Measurements from ENCODE around the gene DNAJB12.
"Not testable (repeated sequence)": the region's sequence is repeated elsewhere in the genome, so short reads cannot be mapped to it uniquely, and the experiment has no call there.

DNAJB12 gene

GRCh38 chr10:72316748-72317435 is 37.8 kb downstream of the DNAJB12 start:
- no peak for DNase-seq (ENCODE audit: low read depth in 2 of 2)

DNA sequence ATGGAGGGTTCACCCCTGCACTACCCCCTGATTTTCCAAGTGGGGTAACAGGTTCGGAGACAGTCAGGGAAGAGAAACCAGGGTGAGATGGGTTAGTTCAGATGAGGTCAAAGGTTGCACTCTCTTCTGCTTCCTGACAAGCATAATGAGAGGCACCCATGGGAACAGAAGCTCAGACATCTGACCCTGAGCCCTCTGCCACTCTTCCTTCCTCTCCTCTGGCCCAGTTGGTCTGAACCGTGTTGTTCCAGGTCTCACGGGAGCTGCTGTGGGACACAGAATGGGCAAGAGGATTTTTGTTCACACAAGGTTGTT is 38.4 kb downstream of the DNAJB12 start:
- DNase-seq (ENCODE audit: low read depth in 2 of 2), result no peak

DNA sequence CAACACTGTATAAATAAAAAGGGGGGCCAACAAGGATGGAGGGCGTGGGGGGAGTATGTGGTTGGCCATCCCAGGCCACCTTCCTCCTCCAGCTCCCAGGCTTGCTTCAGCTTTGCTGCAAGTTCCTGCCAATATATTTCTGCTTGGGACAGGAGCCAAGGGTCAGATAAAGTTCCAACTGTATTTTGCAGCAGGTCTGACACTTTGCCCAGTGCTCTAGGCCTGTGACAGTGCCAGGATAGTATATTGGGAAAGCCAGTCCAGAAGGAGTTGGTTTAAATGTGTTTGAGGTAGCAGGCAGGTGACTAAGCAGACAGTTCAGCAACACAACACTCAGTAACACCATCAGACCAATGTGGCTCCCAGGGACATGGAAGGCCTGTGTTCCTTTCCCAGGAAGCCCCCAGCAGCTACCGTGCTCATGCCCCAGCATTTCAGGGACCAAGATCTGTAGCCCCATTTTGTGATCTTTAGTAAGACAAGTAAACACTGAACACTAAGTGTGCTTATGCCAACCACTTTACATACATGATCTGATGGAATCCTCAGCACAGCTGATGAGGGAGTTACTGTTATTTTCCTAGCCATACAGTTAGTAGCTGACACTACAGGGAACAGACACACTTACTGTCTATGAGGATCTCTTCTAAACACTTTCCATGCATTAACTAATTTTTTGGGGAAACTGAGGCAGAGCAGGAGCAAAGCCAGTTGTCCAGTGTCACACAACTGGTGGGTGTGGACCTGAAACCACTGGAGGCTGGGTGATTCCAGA is 38.9 kb downstream of the DNAJB12 start:
- no peak for DNase-seq (ENCODE audit: low read depth in 2 of 2)

DNA sequence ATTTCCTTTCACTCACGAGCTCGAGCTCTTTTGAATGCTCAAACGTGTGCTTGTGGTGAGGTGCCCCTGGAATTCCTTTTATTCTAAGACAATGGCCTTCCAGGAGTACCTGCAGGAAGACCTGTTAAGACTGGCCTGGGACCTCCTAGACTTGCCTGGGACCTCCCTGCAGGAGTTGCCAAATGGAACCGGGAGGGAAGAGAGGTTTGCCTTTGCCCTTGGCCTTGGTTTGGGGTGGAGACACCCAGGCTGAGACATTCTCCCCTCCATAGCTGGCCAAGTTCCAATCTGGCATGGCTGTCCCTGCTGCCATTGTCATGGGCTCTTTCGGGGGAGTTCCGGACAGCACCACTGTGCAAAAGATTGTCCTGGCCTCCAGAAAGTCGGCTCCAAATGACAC is 39.7 kb downstream of the DNAJB12 start:
- DNase-seq (ENCODE audit: low read depth in 2 of 2), result no peak

- no peak for DNase-seq (ENCODE audit: low read depth in 2 of 2)
These were observed 40.5 kb downstream of the DNAJB12 start for GRCh38 chr10:72314263-72314662.

DNA sequence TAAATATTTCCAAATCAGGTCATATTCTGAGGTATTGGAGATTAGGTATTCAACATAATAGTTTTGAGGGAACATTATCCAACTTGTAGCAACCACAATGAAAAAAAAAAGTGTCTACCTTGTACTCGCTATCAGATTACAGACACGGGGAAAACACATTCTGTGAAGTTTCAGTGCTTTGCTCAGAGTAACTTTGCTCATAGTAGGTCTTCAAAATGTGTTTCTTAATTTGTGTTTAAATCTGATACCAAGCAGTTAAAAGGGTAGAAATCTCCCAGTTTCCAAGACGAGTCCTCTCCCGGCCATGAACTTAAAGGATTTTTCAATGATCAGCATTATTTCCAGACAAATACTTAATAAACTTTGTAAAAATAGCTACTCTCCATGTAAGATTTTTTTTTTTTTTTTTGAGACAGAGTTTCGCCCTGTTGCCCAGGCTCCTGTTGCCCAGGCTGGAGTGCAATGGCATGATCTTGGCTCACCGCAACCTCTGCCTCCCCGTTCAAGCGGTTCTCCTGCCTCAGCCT is 41.8 kb downstream of the DNAJB12 start:
- DNase-seq (ENCODE audit: low read depth in 2 of 2), result no peak

GRCh38 chr10:72311667-72312066 is 43.1 kb downstream of the DNAJB12 start:
- DNase-seq (ENCODE audit: low read depth in 2 of 2), result no peak

DNA sequence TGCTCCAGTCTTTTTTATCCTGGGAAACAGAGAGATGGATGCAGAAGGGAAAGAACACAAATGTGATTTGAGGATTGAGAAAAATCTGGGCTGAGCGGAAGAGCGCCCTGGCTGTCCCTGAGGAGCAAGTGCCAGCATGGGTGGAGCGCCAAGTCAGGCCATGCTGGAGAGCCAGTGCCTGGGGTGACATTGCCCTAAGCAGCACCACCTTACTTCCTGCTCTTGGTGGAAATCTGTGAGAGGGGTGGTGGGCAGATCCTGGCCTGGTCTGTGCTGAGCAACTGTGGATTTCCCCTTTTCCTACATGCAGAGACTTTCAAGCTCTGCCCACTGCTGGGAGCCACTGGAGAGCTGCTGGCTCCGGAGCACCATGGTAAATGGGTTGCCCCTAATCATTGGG is 44.1 kb downstream of the DNAJB12 start:
- no peak for DNase-seq (ENCODE audit: low read depth in 2 of 2)

- no peak for DNase-seq (ENCODE audit: low read depth in 2 of 2)
These were observed 44.5 kb downstream of the DNAJB12 start for GRCh38 chr10:72310241-72310633.

DNA sequence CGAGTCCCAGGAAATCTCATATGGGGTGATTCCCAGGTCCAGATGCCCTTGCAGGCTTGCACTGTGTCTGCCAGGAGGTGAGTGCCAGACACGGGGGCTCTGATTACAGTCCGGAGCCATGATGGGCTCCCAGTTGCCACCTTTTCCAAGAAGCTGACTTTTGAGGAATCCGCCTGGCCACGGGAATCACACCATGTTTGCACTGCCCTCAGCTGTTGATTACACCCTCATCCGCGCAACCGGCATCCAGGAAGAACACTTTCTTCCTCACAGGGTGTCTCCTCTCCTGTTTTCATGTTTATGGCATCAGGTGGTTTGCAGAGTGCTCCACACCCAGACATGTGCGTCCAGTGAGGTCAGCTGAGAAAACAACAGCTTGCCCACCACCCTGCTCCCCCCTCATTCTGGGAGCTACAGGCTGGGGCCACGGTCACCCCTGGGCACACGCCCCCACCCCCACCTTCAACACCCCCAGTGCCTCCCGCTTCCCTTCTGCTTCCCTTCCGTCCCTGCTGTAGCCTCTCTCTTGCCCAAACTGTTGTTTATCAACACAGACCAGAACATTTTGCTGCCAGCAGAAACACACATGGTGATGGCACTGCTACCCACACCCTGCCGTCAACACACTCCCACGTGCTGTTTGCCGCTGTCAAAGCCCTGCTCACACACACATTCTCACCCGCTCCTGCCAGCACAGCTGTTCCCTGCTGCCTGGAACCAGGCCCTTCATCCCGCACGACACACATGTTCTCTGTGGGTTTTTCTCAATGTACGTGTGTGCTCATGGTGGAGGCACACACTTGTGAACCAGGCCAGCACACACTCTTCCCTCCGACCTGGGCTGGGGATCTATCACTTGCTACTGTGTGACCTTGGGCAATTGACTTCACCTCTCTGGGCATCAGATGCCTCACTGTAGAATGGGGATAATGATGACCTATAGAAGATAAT is 45.2 kb downstream of the DNAJB12 start:
- DNase-seq (ENCODE audit: low read depth in 2 of 2), result no peak

- no peak for DNase-seq (ENCODE audit: low read depth in 2 of 2)
These were observed 46.3 kb downstream of the DNAJB12 start for GRCh38 chr10:72308320-72308987.

- not testable (repeated sequence) for DNase-seq (ENCODE audit: low read depth in 2 of 2)
These were observed 47.0 kb downstream of the DNAJB12 start for GRCh38 chr10:72307711-72308110.

DNA sequence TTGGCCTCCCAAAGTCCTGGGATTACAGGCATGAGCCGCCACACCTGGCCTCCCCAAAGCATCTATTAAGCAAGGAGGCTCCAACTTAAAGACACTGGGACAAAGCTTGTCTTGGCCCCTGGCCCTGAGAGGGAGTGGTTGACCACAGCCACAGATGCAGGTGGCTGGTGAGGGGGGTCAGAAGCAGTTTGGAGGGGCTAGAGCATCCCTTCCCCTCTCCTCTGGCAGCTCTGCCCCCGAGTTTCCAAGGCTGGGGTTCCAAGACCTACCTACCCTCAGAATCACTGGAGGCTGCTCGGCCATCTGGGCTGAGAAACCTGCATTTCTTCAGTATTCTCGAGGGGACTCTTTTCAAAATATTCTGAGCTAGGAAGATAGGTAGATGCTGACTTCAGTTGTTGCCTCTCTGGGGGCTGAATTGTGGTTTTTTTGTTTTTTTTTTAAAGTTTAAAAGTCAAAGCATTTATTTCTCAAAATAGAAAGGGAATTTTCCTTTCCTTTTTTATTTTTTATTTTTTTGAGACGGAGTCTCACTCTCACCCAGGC is 48.4 kb downstream of the DNAJB12 start:
- no peak for DNase-seq (ENCODE audit: low read depth in 2 of 2)

GRCh38 chr10:72303424-72304128 is 51.1 kb downstream of the DNAJB12 start:
- no peak for DNase-seq (ENCODE audit: low read depth in 2 of 2)

DNA sequence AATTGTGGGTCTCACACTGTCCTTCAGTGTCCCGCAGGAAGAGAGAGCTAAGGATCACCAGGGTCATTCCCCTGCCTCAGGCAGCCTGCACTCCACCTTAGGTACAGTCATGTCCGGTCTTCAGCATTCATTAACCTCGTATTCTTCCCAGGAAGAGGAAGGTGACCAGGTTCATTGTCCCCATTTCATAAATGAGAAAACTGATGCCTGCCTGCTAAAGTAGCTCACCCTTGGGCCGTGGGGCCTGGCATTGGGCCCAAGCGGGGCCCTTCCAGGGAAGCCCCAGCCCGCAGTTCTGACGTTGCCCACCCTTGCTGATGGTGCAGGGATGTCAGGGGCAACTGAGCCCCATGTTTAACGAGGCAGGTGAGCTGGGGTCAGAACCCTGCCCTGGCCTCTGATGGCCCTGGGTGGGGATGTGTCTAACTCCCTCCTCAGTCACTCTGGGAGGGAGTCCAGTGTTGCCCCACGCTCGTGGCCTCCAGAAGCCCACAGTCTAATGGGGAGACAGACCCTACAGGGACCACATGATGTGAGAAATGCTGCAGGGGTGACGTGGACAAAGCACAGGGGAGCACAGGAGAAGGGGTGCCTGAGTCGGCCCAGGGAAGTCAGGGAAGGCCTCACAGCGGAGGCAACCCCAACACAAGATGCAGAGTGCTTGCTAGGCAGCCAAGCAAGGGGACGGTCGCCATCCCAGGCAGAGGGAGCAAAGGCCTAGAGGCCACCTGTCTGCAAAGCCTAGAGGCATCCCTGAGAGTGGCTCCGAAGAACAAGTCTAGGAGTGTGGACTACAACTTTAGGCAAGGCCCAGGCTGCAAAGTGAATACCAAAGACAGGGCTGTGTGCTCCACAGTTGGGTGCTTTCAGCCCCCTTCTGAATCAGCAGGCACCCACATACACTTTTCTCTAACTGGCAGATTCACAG is 55.9 kb downstream of the DNAJB12 start:
- DNase-seq (ENCODE audit: low read depth in 2 of 2), result no peak

- DNase-seq (ENCODE audit: low read depth in 2 of 2), result peak; percentile 74 to 81
These were observed 56.7 kb downstream of the DNAJB12 start for GRCh38 chr10:72297805-72298591.

- peak; percentile 73 to 90 for DNase-seq (ENCODE audit: low read depth in 2 of 2)
These were observed 57.4 kb downstream of the DNAJB12 start for GRCh38 chr10:72297281-72297804.

GRCh38 chr10:72296829-72297280 is 57.9 kb downstream of the DNAJB12 start:
- DNase-seq (ENCODE audit: low read depth in 2 of 2), result not testable (repeated sequence)

Measured in stimulated activated CD4-positive, alpha-beta T cell treated with anti-CD3 and anti-CD28 coated beads, Interleukin-1b, Interleukin-23, amount 100 ng/mL, for 1 hour (primary cell).